ENCODE data around the gene CLIP2. TPM values are rescaled to one million over a fixed set of nuclear protein-coding genes. Genes with fewer than 3 reads are reported as not detected.
"Not testable (repeated sequence)": the region's sequence is repeated elsewhere in the genome, so short reads cannot be mapped to it uniquely, and the experiment has no call there.

CLIP2 gene
- total RNA-seq, 1 donor: 11.9 TPM

GRCh38 chr7:74302745-74303221, 13.6 kb downstream of the CLIP2 start:
- Histone ChIP-seq H3K4me1 (ENCODE audit: insufficient read depth, low read length) (peaks cover 18% of the 10 kb centered on the region), H3K27me3 (ENCODE audit: insufficient read depth, low read length) (no peaks in the 10 kb centered on the region), H3K4me3 (ENCODE audit: low read length) (no peak overlapping the region), H3K9me3 (ENCODE audit: low read depth, low read length) (no peaks in the 10 kb centered on the region)

- Histone ChIP-seq H3K4me1 (ENCODE audit: insufficient read depth, low read length) (peaks cover 14% of the 10 kb centered on the region), H3K27me3 (ENCODE audit: insufficient read depth, low read length) (no peaks in the 10 kb centered on the region), H3K4me3 (ENCODE audit: low read length) (no peak overlapping the region), H3K9me3 (ENCODE audit: low read depth, low read length) (no peaks in the 10 kb centered on the region)
Measured at GRCh38 chr7:74304550-74304949, 15.3 kb downstream of the CLIP2 start.

- Histone ChIP-seq H3K4me1 (ENCODE audit: insufficient read depth, low read length) (peaks cover 14% of the 10 kb centered on the region), H3K4me3 (ENCODE audit: low read length) (no peak overlapping the region), H3K9me3 (ENCODE audit: low read depth, low read length) (no peaks in the 10 kb centered on the region), H3K27me3 (ENCODE audit: insufficient read depth, low read length) (no peaks in the 10 kb centered on the region)
Measured at GRCh38 chr7:74306004-74306729, 17.0 kb downstream of the CLIP2 start.

- Histone ChIP-seq H3K9me3 (ENCODE audit: low read depth, low read length) (no peaks in the 10 kb centered on the region), H3K4me1 (ENCODE audit: insufficient read depth, low read length) (peaks cover 14% of the 10 kb centered on the region), H3K4me3 (ENCODE audit: low read length) (no peak overlapping the region), H3K27me3 (ENCODE audit: insufficient read depth, low read length) (no peaks in the 10 kb centered on the region)
Measured at GRCh38 chr7:74306730-74307469, 17.7 kb downstream of the CLIP2 start.

GRCh38 chr7:74307738-74308505, 18.7 kb downstream of the CLIP2 start:
- H3K27me3 ChIP-seq (ENCODE audit: insufficient read depth, low read length): no peaks in the 10 kb centered on the region
- H3K9me3 ChIP-seq (ENCODE audit: low read depth, low read length): no peaks in the 10 kb centered on the region
- H3K4me1 ChIP-seq (ENCODE audit: insufficient read depth, low read length): peaks cover 14% of the 10 kb centered on the region
- H3K4me3 ChIP-seq (ENCODE audit: low read length): no peak overlapping the region

GRCh38 chr7:74309181-74309580, 20.0 kb downstream of the CLIP2 start:
- Histone ChIP-seq H3K27me3 (ENCODE audit: insufficient read depth, low read length) (no peaks in the 10 kb centered on the region), H3K4me1 (ENCODE audit: insufficient read depth, low read length) (peaks cover 14% of the 10 kb centered on the region), H3K4me3 (ENCODE audit: low read length) (no peak overlapping the region), H3K9me3 (ENCODE audit: low read depth, low read length) (no peaks in the 10 kb centered on the region)

GRCh38 chr7:74311305-74311744, 22.1 kb downstream of the CLIP2 start:
- Histone ChIP-seq H3K4me1 (ENCODE audit: insufficient read depth, low read length) (peaks cover 9% of the 10 kb centered on the region), H3K4me3 (ENCODE audit: low read length) (no peak overlapping the region), H3K9me3 (ENCODE audit: low read depth, low read length) (no peaks in the 10 kb centered on the region), H3K27me3 (ENCODE audit: insufficient read depth, low read length) (no peaks in the 10 kb centered on the region)

GRCh38 chr7:74312418-74313028, 23.3 kb downstream of the CLIP2 start:
- H3K4me3 ChIP-seq (ENCODE audit: low read length): no peak overlapping the region
- H3K27me3 ChIP-seq (ENCODE audit: insufficient read depth, low read length): no peaks in the 10 kb centered on the region
- no peaks in the 10 kb centered on the region for H3K4me1 ChIP-seq (ENCODE audit: insufficient read depth, low read length)
- H3K9me3 ChIP-seq (ENCODE audit: low read depth, low read length): no peaks in the 10 kb centered on the region

GRCh38 chr7:74315891-74316290, 26.7 kb downstream of the CLIP2 start:
- not testable (repeated sequence) for H3K4me3 ChIP-seq (ENCODE audit: low read length); H3K4me1 ChIP-seq (ENCODE audit: insufficient read depth, low read length); H3K9me3 ChIP-seq (ENCODE audit: low read depth, low read length); H3K27me3 ChIP-seq (ENCODE audit: insufficient read depth, low read length)

GRCh38 chr7:74317146-74317782, 28.1 kb downstream of the CLIP2 start:
- no peaks in the 10 kb centered on the region for H3K27me3 ChIP-seq (ENCODE audit: insufficient read depth, low read length)
- H3K4me3 ChIP-seq (ENCODE audit: low read length): no peak overlapping the region
- no peaks in the 10 kb centered on the region for H3K9me3 ChIP-seq (ENCODE audit: low read depth, low read length)
- H3K4me1 ChIP-seq (ENCODE audit: insufficient read depth, low read length): no peaks in the 10 kb centered on the region

- H3K4me3 ChIP-seq (ENCODE audit: low read length): no peak overlapping the region
- H3K27me3 ChIP-seq (ENCODE audit: insufficient read depth, low read length): no peaks in the 10 kb centered on the region
- no peaks in the 10 kb centered on the region for H3K9me3 ChIP-seq (ENCODE audit: low read depth, low read length)
- no peaks in the 10 kb centered on the region for H3K4me1 ChIP-seq (ENCODE audit: insufficient read depth, low read length)
Measured at GRCh38 chr7:74318043-74318442, 28.8 kb downstream of the CLIP2 start.

- no peaks in the 10 kb centered on the region for H3K9me3 ChIP-seq (ENCODE audit: low read depth, low read length)
Measured at GRCh38 chr7:74320645-74321221, 31.5 kb downstream of the CLIP2 start.

GRCh38 chr7:74322892-74323291, 33.7 kb downstream of the CLIP2 start:
- H3K4me3 ChIP-seq (ENCODE audit: low read length); H3K27me3 ChIP-seq (ENCODE audit: insufficient read depth, low read length); H3K4me1 ChIP-seq (ENCODE audit: insufficient read depth, low read length); H3K9me3 ChIP-seq (ENCODE audit: low read depth, low read length): not testable (repeated sequence)

More at GRCh38 chr7:74320645-74321221, 31.5 kb downstream of the CLIP2 start:
- no peaks in the 10 kb centered on the region for H3K27me3 ChIP-seq (ENCODE audit: insufficient read depth, low read length)
- no peak overlapping the region for H3K4me3 ChIP-seq (ENCODE audit: low read length)
- H3K4me1 ChIP-seq (ENCODE audit: insufficient read depth, low read length): no peaks in the 10 kb centered on the region

GRCh38 chr7:74324531-74325209, 35.5 kb downstream of the CLIP2 start:
- Histone ChIP-seq H3K4me1 (ENCODE audit: insufficient read depth, low read length) (no peaks in the 10 kb centered on the region), H3K4me3 (ENCODE audit: low read length) (no peak overlapping the region), H3K9me3 (ENCODE audit: low read depth, low read length) (no peaks in the 10 kb centered on the region), H3K27me3 (ENCODE audit: insufficient read depth, low read length) (no peaks in the 10 kb centered on the region)

All from mononuclear cell (primary cell).